ENCODE results near the gene UBE2V1. TPM values are rescaled to one million over a fixed set of nuclear protein-coding genes. Genes with fewer than 3 reads are reported as not detected.

UBE2V1 gene
- total and polyA plus RNA-seq, 10 of the 15 experiments (the other 5 are each of a cell fraction or from before 2014, with no cell fraction given), result 51.8 to 219 (median 141) TPM

DNA sequence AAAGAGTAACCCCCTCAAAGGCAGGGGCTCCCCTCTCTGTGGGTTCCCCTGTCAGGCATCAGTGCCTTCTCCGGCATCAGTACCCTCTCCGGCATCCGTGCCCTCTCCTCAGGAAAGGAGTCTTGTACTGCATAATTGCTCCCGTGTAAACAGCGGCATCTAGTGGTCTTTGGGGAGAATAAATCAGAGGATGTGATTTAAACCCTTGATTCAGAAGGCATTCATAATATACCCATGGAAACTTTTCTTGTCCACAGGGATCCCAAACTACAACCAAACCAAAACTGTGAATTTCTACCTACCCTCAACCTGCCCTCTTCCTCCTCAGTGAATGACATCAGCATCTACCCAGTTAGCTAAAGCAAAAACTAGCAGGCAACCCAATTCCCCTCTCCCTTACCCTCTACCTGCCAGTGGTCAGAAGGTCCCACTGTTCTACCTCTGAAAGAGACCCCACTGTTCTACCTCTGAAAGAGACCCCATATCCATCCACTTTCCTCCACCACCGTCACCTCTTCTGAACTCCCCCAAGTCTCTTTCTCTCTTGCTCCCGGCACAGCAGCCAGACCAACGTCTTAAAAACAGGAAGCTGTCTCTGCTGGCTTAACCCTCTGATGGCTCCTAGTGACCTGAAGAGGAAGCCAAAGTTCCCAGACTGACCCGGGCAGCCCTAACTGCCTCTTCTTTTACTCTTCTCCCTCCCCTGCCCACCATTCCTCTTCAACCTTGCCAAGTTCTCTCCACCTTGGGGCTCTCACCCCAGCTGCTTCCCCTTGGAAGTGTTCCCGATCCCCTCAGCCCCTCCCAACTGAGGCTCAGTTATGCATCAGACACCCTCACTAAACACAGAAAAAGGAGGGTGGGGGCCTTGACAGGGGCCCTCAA lies 27.2 kb downstream of the UBE2V1 start:
- in situ Hi-C loops (cut with MboI) (no loop called here), intact Hi-C loops (cut with micrococcal nuclease; ENCODE audit: unreplicated experiment) (no loop called here)
- H3K4me3 ChIP-seq, result no peak overlapping the region
- SMC1A ChIA-PET (ENCODE audit: uncharacterized antibody, unreplicated experiment), result interaction anchor here (0.7 to 3.3 kb wide), 11 partner anchors 9 to 107 kb away, joined by 3 to 15 read pairs (median 4); partner anchors contain the start of gene PEDS1
- no peak for TF ChIP-seq CREM (IDR thresholded peaks at IDR 0.05; ENCODE audit: low read depth)
- TF ChIP-seq POLR2A (IDR thresholded peaks at IDR 0.05; ENCODE audit: low read depth, low read length), result 0 out of 2 replicates have a peak, but pooled peaks have one; percentile 11
- TF ChIP-seq POU2F2 (IDR thresholded peaks at IDR 0.05; ENCODE audit: borderline replicate concordance, low read depth, low read length), result peak; percentile 71; the same call in 2 of the 3 replicates
- no peak for TF ChIP-seq ZNF274 (IDR thresholded peaks at IDR 0.05; ENCODE audit: insufficient read depth, insufficient read length)
- TF ChIP-seq RAD21 (IDR thresholded peaks at IDR 0.05; ENCODE audit: insufficient read depth, low read depth, low read length), result peak; percentile 62
- TF ChIP-seq SMC3 (IDR thresholded peaks at IDR 0.05; ENCODE audit: borderline replicate concordance, low read length), result peak; percentile 54; the same call in 1 of the 2 replicates
- no peak for TF ChIP-seq NRF1 (conservative IDR thresholded peaks at IDR 0.05; ENCODE audit: low read depth, low read length)
- no peak for TF ChIP-seq CBX5 (IDR thresholded peaks at IDR 0.05; ENCODE audit: low read depth)
- TF ChIP-seq FOXM1 (IDR thresholded peaks at IDR 0.05; ENCODE audit: low read depth, low read length), result no peak
- peak; percentile 77 to 91 (median 82) for TF ChIP-seq CTCF (IDR thresholded peaks at IDR 0.05 in 2 of 3, conservative IDR thresholded peaks at IDR 0.05 in 1 of 3; ENCODE audit: control insufficient read depth in 2 of 3, extremely low read depth in 1 of 3, insufficient read depth in 1 of 3, low read depth in 3 of 3, low read length in 3 of 3)
- TF ChIP-seq YY1 (IDR thresholded peaks at IDR 0.05; ENCODE audit: low read depth, low read length), result no peak
- peak; percentile 14; the same call in 1 of the 2 replicates for TF ChIP-seq SPI1 (IDR thresholded peaks at IDR 0.05; ENCODE audit: borderline replicate concordance, insufficient read depth, low read depth, low read length)
- no peak for TF ChIP-seq GABPA (IDR thresholded peaks at IDR 0.05; ENCODE audit: low read depth)
- peaks cover 11 to 12% of the 10 kb centered on the region in 2 experiments for H3K36me3 ChIP-seq (ENCODE audit: control insufficient read depth in 2 of 2, insufficient read depth in 2 of 2, low read length in 1 of 2)
- RAD21 ChIA-PET (ENCODE audit: unreplicated experiment), result interaction anchor here (0.7 to 5.0 kb wide), 7 partner anchors 9 to 85 kb away, joined by 3 to 22 read pairs (median 4); no protein-coding TSS in a partner anchor
- no TSS peak for BruUV-seq (replicated peaks)
- POLR2A ChIA-PET, result interaction anchor here (1.4 kb wide), 1 partner anchor 81 kb away, joined by 5 read pairs; no protein-coding TSS in a partner anchor
- peak overlapping the region; percentile 64 for H3K4me2 ChIP-seq (ENCODE audit: control insufficient read depth, insufficient read depth)
- ATAC-seq (peak; percentile 95), FAIRE-seq (peak; percentile 52), DNase-seq (ENCODE audit: low read depth, low spot score) (no peak)
- H2AFZ ChIP-seq (ENCODE audit: control insufficient read depth, low read depth, low read length), result no peak overlapping the region
- no peaks in the 10 kb centered on the region for H4K20me1 ChIP-seq (ENCODE audit: control insufficient read depth, insufficient read depth)
- peak overlapping the region; percentile 26; the same call in 1 of the 2 replicates for H3K27ac ChIP-seq (ENCODE audit: control insufficient read depth, insufficient read depth)
- H3K9me3 ChIP-seq (replicated peaks; ENCODE audit: control insufficient read depth, insufficient read depth, low read length), result no peaks in the 10 kb centered on the region
- WGBS (ENCODE audit: insufficient coverage, insufficient replicate concordance, low lambda C conversion rate, missing lambda C conversion rate), result 11% methylated on average over 10 of the region's 10 CpGs
- H3K79me2 ChIP-seq (ENCODE audit: control insufficient read depth, insufficient read depth, low read length), result peaks cover 4% of the 10 kb centered on the region
- CTCF ChIA-PET, result interaction anchor here (0.6 to 5.5 kb wide), 22 partner anchors 9 to 338 kb away, joined by 3 to 57 read pairs (median 8); partner anchors contain the start of genes PEDS1, RNF114 and SNAI1
- H3K9ac ChIP-seq (ENCODE audit: control insufficient read depth, insufficient read depth, low read length), result peak overlapping the region; percentile 45; the same call in 1 of the 2 replicates
- no peaks in the 10 kb centered on the region for H3K27me3 ChIP-seq (replicated peaks in 1 of 2; ENCODE audit: control insufficient read depth in 2 of 2, insufficient read depth in 2 of 2, low read length in 1 of 2)
- peaks cover 6% of the 10 kb centered on the region for H3K4me1 ChIP-seq (ENCODE audit: control insufficient read depth, insufficient read depth, low read length)

All from GM12878 (cell line).